AG10803 (cell line): Measurements from ENCODE around the gene DUSP5.

Source experiments
- DNase-seq: peaks from one replicate; pipeline ENCODE4 v3.0.0; 2010; ENCODE audit warnings: low read depth
- H3K4me3 ChIP-seq: 2 replicates; pipeline ENCODE4 v1.5.1; 2011; ENCODE audit warnings: mild to moderate bottlenecking, low read length, control low read depth
- CTCF ChIP-seq: conservative IDR thresholded peaks from 2 replicates; pipeline ENCODE4 v1.5.1; 2011; ENCODE audit warnings: mild to moderate bottlenecking, low read length, control low read depth, inconsistent platforms

DUSP5 gene

GRCh38 chr10:110497438-110498086 lies at the start of gene DUSP5:
Gene DUSP5 (plus strand): TSS chr10:110497907. CDS start chr10:110498122, 215 bp downstream.
- DNase-seq = peak; percentile 93
- H3K4me3 ChIP-seq = peak within 1 kb of the TSS; percentile 79
- TF ChIP-seq CTCF = no peak

- DNase-seq = peak; percentile 59
- TF ChIP-seq CTCF = no peak
Measured at GRCh38 chr10:110448682-110449418, 48.9 kb upstream of the DUSP5 start.

DNA sequence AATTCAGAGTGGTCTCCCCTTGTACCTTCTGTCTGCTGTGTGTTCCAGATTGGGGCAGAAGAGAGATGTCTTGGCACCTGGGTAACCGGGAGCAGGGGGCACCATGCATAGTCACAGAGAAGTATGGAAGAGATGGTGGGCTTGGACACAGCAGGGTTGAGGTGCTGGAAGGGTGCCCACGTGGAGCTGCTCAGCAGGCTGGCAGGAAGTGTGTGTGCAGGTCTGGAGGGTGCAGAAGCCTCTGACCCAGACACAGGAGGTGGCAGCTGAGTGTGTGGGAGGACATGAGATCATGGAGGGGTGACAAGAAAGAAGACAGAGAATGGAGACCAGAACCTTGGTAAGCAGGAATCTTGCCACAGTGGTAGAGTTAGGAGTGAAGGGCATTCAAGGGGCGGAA lies 42.3 kb upstream of the DUSP5 start:
- DNase-seq = no peak
- H3K4me3 ChIP-seq = no peak overlapping the region
- no peak for TF ChIP-seq CTCF

More at GRCh38 chr10:110448682-110449418, 48.9 kb upstream of the DUSP5 start:
- no peak overlapping the region for H3K4me3 ChIP-seq

DNA sequence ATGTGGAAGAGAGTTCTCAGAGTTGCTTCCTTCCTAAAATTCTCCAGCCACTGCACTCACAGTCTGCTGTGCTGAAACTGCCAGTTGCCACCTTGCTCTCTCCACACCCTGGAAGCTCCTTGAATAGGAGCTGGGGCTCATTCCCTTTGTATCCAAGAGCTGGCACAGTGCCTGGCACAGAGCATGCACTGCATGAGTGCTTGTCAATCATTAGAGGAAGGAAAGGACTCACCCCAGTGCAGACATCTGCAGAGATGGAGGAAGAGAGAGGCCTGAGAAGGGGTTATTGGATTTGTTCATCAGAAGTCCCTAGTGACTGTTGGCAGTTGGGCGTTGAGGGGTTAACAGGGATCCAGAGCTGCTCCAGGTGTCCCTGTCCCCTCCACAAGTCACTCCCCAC lies 41.7 kb upstream of the DUSP5 start:
- H3K4me3 ChIP-seq = no peak overlapping the region
- no peak for TF ChIP-seq CTCF
- no peak for DNase-seq

DNA sequence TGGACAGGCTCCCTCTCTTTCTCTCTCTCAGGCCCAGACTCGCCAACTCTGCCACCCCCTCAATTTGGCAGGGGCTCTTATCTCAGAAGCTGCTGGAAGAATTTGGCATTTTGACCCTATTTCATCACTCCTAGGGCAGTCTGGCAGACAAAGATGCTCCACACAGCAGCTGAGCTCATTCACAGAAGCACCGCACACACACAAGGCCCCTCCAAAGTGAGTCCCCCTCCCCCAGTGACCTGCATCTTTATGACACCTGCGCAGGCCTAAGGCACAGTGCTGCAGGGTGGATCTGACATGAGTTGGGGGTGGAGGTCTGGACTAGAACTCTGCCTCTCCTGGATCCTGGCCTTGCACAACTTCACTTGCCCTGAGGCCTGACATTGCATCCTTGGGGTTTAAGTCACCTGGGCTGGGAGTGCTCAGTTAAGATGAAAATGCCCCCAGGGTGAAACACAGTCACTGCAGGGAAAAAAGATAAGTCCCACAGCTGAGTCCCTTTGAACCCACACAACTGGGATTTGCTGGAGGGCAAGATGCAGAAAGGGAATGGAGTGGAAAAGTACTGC lies 41.1 kb upstream of the DUSP5 start:
- no peak for TF ChIP-seq CTCF
- no peak overlapping the region for H3K4me3 ChIP-seq
- DNase-seq = no peak

- no peak for DNase-seq
- no peak overlapping the region for H3K4me3 ChIP-seq
Measured at GRCh38 chr10:110457851-110458250, 39.9 kb upstream of the DUSP5 start.

More at GRCh38 chr10:110457851-110458250, 39.9 kb upstream of the DUSP5 start:
- TF ChIP-seq CTCF = no peak
